Posterior vena cava (tissue), 2 donors: ENCODE measurements around the gene LSS. TPM values are rescaled to one million over a fixed set of nuclear protein-coding genes. Genes with fewer than 3 reads are reported as not detected.
"Not testable (repeated sequence)": the region's sequence is repeated elsewhere in the genome, so short reads cannot be mapped to it uniquely, and the experiment has no call there.

Source experiments
- DNase-seq: peaks from one replicate; pipeline ENCODE4 v3.0.0-alpha.2; 2020; ENCODE audit warnings: low spot score
- intact Hi-C, 2 donors: fragments of 100-400 bp; cut with DNase I; formaldehyde crosslinking; loops; one replicate each; pipeline versions ENCODE4 v1.14.1 to v1.14.2; 2022 to 2023
- total RNA-seq, 2 donors: library from RNA; stranded (reverse); fragmentation: NEBNext Ultra II Directional; extraction: Animal tissue kit (Norgen Biotek cat#: 25700); gene quantifications; one replicate each; pipeline ENCODE4 v1.2.1, GENCODE V29; 2021
- donor health status: DM: yes; HTN: yes; CAD: no.
- donor health status: DM: yes; HTN: yes; CAD: no.

LSS gene
- total RNA-seq, 2 donors from 2014 or later: 42.5 to 65.0 TPM

DNA sequence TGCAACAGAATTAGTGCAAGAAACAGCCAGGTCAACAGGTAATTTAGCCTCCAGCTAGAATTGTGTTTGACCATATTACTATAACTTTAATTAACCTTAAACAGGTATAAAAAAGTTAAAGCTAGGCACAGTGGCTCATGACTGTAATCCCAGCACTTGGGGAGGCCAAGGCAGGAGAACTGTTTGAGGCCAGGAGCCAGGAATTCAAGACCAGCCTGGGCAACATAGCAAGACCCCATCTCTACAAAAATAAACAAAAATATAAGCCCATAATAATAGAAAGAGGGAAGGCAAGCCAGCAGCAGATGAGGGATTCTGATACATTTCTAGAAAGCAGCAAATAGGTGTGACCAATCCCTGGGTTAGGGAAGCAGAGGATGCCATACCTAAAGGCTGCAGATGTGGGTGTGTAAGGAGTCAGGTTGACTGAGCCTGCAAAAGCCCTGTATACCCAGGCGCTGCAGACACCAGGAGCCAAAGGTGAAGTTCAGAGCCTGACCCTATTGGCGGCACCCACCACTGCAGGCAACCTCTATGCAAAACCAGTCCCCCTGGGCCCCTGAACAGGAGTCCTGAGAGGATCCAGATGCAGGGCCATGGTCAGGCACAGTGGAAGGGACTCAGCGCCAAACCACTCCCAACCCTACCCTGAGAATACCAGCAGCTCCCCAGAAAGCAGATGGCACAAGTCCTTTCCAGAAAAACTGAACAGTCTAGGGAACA is 19.3 kb upstream of the LSS start:
- no peak for DNase-seq
- intact Hi-C loops: no loop called here

DNA sequence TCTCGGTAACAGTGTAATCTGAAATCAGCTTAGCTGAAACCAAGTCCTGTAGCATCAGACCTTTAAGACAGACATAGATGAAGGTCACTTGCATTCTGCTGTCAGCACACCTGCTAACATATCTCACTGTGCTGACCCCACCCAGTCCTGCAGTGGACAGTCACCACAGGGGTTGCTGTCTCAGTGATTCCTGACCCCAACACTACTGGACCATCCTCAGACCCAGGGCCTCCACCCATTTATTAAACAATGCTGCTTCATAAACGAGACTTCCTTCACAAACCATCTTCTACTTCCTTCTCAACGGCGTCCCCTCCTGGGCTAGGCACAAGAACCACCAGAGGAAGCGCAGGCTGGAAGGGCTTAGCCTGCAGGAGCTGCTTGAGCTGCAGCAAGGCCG is 17.8 kb upstream of the LSS start:
- intact Hi-C loops: no loop called here
- DNase-seq: no peak

GRCh38 chr21:46245213-46245915 is 16.8 kb upstream of the LSS start:
- DNase-seq: no peak
- intact Hi-C loops: no loop called here

GRCh38 chr21:46244602-46245001 is 16.0 kb upstream of the LSS start:
- DNase-seq: peak; percentile 59
- intact Hi-C loops: no loop called here

- intact Hi-C loops: no loop called here
Measured at GRCh38 chr21:46243960-46244361, 15.4 kb upstream of the LSS start.

GRCh38 chr21:46243325-46243724 is 14.8 kb upstream of the LSS start:
- peak; percentile 45 for DNase-seq
- intact Hi-C loops: no loop called here

More at GRCh38 chr21:46243960-46244361, 15.4 kb upstream of the LSS start:
- peak; percentile 49 for DNase-seq

DNA sequence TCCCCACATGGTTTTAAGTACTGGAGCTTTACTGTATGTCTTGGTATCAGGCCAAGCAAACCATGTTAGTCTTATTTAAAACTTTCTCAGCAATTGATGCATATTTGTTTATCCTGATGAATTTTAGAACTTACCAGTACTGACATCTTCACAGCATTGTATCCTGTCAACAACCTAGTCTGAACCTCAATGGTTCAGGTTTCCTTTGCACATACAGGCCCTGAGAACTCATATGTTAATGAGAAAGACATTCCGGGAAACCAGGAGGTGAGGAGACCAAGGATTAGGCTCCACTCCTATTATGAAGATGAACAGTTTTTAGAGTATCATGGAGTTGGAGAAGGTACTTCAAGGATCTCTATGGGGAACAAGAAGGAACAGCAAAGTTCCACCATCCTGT is 13.0 kb upstream of the LSS start:
- intact Hi-C loops, DNase-seq: not testable (repeated sequence)

DNA sequence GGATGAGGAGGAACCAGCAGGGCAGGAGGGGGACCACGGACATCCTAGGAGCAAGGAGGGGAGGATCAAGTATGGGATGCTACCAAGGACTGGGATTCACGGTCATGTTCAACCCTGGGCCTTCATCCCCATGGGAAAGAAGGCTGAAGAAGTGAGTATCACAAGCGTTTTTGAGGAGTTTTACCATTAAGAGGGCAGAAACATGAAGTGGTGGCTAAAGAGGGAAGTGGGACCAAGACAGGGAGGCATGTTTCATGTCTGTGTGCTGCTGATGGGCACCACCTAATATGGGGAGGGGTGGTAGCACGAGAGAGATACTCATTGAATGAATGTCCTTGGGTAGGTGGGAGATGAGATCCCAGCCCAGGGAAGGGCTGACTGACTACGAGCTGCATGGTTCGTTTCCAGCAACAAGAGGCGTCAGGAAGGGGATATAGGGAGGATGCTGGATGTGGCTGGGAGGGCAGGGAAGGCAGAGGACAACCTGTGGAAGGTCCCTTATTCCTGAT is 11.3 kb upstream of the LSS start:
- no peak for DNase-seq
- intact Hi-C loops: no loop called here

DNA sequence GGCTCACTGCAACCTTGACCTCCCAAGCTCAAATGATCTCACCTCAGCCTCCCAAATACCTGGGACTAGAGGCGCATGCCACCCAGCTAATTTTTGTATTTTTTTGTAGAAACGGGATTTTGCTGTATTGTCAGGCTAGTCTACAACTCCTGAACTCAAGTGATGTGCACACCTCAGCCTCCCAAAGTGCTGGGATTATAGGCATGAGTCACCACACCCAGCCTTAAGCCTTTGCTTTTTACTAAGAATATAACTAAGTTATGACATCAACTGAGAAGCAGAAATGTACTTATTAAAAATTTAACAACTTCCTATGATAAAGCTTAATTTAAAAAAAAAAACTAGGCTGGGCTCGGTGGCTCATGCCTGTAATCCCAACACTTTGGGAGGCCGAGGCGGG is 8.9 kb upstream of the LSS start:
- no peak for DNase-seq
- intact Hi-C loops: no loop called here

- no peak for DNase-seq
- intact Hi-C loops: no loop called here
Measured at GRCh38 chr21:46234436-46234950, 5.9 kb upstream of the LSS start.

- intact Hi-C loops: loop anchor here (5.0 to 10.0 kb wide), 2 partner anchors 75 to 258 kb away; partner anchors contain the start of gene FTCD (in 1 of the 2)
Measured at GRCh38 chr21:46229923-46230260, 1.3 kb upstream of the LSS start.

DNA sequence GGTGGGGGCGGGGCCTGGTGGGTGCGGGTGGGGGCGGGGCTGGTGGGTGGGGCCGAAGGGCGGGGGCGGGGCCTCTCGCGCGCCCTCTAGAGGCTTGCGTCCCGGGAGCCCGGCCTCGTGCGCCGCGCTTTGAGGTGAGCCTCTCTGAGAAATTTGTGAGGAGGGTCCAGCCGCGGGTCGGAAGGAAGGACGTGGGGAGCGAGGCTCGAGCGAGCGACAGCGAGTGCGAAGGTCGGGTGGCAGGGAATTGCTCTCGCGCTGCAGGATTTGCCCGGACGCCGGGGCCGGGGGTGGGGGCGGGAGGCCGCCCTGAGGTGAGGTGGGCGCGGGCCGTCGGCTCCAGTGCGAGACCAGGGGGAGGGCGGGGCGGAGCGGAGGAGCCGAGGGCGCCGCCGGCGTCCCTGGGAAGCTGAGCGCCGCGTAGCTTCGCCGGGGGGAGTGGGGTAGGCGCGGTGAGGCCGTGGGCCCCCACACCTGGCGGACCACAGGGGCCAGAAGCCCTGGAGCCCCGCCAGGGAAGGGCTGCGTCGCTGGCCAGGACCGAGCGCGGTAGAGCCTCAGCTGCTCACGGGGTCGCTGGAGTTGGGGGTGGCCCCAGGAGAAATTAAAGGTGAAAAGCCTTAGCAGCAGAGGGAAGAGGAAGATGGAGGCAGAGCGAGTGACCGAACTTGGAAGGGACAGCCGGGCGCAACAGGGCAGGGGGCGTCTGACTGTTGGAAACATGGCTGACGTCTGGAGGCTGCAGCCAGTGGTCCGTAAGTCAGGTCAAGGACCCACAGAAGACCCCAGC is 754 bp upstream of the LSS start:
- no peak for DNase-seq
- intact Hi-C loops: loop anchor here (5.0 to 10.0 kb wide), 2 partner anchors 75 to 257 kb away; partner anchors contain the start of gene FTCD (in 1 of the 2)

More at GRCh38 chr21:46229923-46230260, 1.3 kb upstream of the LSS start:
- no peak for DNase-seq

DNA sequence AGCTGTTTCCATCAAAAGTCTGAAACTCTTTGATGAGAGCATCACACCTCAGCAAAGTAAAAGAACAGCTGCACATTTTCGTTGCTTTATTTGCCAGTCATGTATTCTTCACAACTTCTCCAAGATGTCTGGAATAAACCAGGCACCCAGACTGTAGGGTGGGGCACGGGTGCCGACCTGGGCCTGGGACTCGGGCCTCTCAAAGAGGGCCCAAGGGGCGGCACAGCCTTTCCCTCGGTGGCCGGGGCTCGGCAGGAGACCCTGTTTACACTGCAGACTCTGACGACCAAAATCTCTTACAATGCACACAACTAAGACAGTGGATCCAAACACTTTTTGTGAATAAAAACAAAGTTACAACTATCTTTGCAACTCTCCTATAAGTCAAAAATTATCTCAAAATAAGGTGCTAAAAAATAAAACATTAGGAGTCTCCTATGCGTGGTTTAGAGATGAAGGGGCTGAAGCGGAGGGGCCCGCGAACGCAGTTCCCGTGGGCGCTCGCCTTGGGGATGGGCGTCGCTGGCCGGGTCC is 696 bp downstream of the LSS start:
- DNase-seq: no peak
- intact Hi-C loops: loop anchor here (5.0 to 10.0 kb wide), 2 partner anchors 73 to 256 kb away; partner anchors contain the start of gene FTCD (in 1 of the 2)

DNA sequence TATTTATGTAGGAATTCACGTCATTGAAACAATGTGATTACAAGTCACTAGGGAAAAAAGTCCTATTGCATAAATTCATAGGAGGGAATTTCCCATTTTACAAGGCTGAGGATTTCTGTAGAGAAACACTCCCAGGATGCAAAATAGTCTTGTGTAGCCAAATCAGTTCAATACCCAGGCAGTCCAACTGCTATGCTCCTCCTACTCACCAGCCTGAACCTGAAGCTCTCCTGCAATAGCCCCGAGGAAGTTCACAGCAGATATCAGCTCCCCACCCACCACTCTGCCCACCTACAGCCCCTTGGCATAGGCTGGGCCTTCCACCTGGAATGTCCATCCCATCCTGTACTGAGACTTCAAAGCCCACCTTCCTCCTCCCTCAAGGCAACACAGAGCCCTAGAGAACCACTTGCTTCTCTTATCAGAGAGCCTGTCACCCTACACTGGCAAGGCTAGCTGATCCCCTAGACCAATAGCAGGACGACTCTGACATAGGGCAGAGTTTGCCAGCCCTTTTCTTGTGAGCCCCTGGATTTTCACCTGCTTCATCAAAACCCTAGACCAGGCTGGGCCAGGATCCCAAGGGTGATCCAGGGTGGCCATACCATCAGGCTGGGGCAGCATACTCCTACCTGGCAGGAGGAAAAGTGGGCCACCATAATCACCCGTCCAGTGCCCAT is 1.5 kb downstream of the LSS start:
- peak; percentile 65 for DNase-seq
- intact Hi-C loops: loop anchor here (5.0 to 10.0 kb wide), 2 partner anchors 72 to 255 kb away; partner anchors contain the start of gene FTCD (in 1 of the 2)

GRCh38 chr21:46226146-46226545 is 2.4 kb downstream of the LSS start:
- intact Hi-C loops: loop anchor here (5.0 to 10.0 kb wide), 2 partner anchors 71 to 254 kb away; partner anchors contain the start of gene FTCD (in 1 of the 2)
- DNase-seq: no peak

- not testable (repeated sequence) for DNase-seq
- intact Hi-C loops: loop anchor here in 1 of 2 donors (10.0 kb wide), 1 partner anchor 69 kb away; the partner anchor contains the start of gene FTCD
Measured at GRCh38 chr21:46223661-46224060, 4.9 kb downstream of the LSS start.

DNA sequence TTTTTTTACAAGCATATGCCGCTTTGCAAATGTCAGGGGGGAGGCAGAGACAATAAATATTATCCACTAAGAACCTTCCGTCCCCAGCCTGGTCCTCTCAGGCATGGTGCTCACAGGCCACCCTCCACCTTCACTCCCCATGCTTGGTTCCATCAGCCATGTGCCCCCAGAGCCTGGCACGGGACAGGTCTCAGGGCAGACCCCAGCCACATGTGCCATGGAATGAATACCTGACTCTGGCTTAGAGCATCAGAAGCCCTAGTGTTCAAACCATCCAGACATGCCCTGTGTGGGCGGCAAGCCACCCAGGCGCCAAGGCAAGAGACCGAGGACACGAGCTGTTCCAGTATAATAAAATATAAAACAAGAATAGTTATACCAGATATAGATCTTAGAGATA is 5.4 kb downstream of the LSS start:
- no peak for DNase-seq
- intact Hi-C loops: loop anchor here in 1 of 2 donors (10.0 kb wide), 1 partner anchor 68 kb away; the partner anchor contains the start of gene FTCD

DNA sequence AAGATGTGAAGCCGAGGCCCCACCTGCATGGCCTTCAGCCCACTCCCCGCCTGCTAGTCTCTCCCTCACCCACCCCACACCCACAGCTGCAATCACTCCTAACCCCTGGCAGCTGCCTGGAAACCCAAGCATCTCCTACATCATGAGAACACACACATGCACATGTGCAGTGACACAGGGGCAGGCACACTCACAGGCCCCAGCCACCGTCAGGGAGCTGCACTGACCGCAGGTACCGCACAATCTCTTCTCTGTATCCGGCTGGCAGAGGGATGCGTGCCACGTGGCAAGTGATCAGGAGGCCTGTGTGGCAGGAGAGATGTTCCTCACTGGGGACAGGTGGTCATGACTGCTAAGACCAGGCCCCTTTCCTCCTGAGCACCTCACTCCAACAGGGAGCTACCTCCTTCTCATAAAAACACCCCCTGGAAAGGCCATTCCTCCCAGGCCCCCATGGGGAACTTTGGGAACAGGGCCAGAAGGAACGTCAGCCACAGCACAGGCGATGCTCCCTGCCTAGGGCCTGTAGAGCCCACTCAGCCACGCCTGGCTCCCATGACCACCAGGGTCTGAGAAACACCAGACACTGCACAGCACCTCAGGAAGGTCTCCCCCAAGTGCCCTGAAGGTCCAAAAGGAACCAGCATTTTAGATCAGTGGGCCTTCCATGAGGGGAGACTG is 6.0 kb downstream of the LSS start:
- intact Hi-C loops: loop anchor here in 1 of 2 donors (10.0 kb wide), 1 partner anchor 68 kb away; the partner anchor contains the start of gene FTCD
- DNase-seq: no peak
